HG02763 (cell line): Measurements from ENCODE around the gene PURA.
A peak's percentile ranks its signal among the peaks of the same experiment; 100 is the strongest.

Source experiments
- ATAC-seq: cut with Tn5 transposase; IDR thresholded peaks from one replicate; pipeline ENCODE4 v1.9.1; 2021; ENCODE audit warnings: mild to moderate bottlenecking, moderate library complexity; ENCODE audit not compliant: unreplicated experiment

The PURA gene

GRCh38 chr5:140157032-140157781 is 43.3 kb downstream of the PURA start:
- peak; percentile 93 for ATAC-seq

DNA sequence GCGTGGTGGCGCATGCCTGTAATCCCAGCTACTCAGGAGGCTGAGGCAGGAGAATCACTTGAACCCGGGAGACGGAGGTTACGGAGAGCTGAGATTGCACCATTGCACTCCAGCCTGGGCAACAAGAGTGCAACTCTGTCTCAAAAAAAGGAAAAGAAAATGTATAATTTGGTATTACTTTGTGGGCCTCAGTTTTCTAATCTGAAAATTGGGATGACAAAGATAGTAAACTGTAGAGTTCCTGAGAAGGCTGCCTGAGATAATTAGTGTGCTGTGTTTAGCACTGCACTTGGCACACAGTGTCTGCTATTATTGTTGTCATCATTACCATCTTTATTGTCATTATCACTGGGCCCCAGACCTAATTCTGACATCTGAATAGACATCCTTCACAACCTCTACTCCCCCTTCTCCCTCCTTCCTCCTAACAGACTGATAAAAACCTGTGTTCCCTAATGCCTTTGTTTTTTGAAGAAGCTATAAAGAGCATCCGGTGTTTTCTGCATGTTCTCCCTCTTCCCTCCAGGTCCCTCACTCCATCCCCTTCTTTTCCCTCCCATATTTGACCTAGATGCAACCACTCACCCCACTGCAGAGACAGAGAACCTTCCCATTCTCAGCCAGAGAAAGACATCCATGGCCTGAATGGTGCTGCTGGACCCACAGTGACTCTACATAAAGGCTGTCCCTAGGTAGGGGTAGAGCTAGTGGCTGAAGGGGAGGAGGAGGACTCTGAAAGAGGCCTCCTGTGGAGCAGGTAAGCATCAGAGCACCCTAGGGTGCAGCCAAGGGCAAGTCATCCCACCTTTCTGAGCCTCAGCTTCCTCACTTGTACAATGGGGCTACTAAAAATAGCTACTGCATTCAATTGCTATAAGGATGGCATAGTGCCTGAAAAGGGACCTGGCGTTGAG is 45.4 kb downstream of the PURA start:
- ATAC-seq = no peak

DNA sequence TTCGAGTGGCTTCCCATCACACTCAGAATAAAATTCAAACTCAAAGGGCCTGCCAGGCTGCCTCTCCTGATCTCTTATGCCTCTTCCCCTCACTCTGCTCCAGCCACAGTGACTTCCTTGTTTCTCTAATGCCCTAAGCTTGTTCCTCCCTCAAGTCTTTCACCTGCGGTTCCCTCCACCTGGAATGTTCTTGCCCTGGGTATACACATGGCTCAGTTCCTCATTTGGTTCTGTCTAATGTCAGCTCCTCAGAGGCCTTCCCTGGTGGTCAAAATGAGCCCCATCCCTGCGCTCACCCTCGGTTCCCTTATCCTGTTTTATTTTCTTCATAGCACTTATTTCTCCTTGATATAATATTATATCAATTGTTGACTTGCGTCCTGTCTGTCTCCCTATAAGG is 48.4 kb downstream of the PURA start:
- ATAC-seq = no peak

DNA sequence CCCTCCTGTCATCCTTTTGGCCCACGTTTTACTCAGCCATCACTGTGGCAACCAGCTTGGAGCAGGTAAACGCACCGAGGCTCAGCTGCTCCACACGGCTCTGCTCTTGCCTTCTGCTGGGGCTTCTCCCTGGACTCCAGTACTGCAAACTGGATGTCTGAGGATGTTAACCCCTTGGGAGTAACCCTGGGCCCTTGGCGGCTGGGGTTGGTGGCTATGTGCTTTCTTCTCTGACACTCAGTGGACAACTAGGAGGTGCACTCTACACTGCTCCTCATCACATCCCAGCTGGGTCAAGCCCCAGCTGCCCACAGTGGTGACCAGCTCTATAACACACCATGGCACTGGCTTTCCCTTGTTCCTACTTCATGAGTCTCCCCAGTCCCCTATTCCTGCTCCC is 48.9 kb downstream of the PURA start:
- ATAC-seq = no peak

- no peak for ATAC-seq
Measured at GRCh38 chr5:140165101-140165922, 51.4 kb downstream of the PURA start.

DNA sequence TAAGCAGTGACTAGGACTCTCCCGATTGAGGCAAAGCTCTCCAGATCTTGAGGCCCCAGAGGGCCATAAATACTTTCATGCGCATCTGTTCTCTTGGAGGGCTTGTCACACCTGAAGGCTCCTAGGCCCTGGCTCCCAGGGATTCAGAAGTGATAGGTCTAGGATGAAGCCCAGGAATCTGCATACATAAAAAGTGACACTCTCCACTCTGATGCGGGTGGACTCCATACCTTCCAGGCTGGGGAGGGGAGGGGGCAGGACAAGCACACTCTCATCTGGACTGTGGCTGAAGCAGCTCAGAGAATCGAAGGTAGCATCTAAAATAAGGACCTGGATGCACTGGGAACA is 52.0 kb downstream of the PURA start:
- no peak for ATAC-seq

- ATAC-seq = no peak
Measured at GRCh38 chr5:140166911-140167310, 53.0 kb downstream of the PURA start.

- ATAC-seq = no peak
Measured at GRCh38 chr5:140168371-140168770, 54.5 kb downstream of the PURA start.

DNA sequence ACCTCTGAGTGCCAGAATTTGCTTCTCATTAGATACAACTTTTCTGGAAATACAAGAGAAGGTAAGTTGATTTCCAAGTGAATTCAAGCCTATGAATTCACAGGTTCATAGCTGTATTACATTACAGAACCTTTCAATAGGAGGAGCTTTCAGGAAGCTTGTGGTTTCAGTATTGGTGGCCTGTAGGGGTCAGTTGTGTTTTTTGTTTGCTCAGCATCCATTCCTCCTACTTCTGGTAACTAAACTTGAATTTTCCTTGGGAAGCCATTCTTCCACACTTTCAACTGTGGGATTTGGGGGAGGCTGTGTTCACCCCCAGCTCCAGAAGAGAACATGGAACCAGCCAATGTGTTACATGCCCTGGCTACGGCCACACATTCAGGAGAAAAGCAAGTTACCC is 55.5 kb downstream of the PURA start:
- no peak for ATAC-seq

- ATAC-seq = no peak
Measured at GRCh38 chr5:140172483-140172882, 58.6 kb downstream of the PURA start.

GRCh38 chr5:140174014-140174413 is 60.1 kb downstream of the PURA start:
- no peak for ATAC-seq

GRCh38 chr5:140174465-140175366 is 60.8 kb downstream of the PURA start, which contains the start of gene CYSTM1:
Gene CYSTM1, plus strand, starts transcription at chr5:140175188. Its CDS starts 19,278 bp downstream, at chr5:140194466.
- ATAC-seq = peak; percentile 90
